ENCODE measurements around the gene DTX4. TPM values are rescaled to one million over a fixed set of nuclear protein-coding genes. Genes with fewer than 3 reads are reported as not detected.

DTX4 gene
- polyA plus RNA-seq, 1 donor from 2014 or later, result 31.4 TPM

- no peaks in the 10 kb centered on the region for H3K9me3 ChIP-seq (ENCODE audit: low read length)
- H3K27me3 ChIP-seq (ENCODE audit: insufficient read depth, low read depth, low read length), result no peaks in the 10 kb centered on the region
- peaks cover 7% of the 10 kb centered on the region for H3K36me3 ChIP-seq (ENCODE audit: insufficient read depth, low read length)
- no peak overlapping the region for H3K4me2 ChIP-seq (ENCODE audit: low read length)
- TF ChIP-seq POLR2AphosphoS5 (IDR thresholded peaks at IDR 0.05) (no peak), EZH2 (IDR thresholded peaks at IDR 0.05; ENCODE audit: borderline replicate concordance, insufficient read depth, low read length, poor library complexity, severe bottlenecking) (no peak), EP300 (conservative IDR thresholded peaks at IDR 0.05; ENCODE audit: poor library complexity, severe bottlenecking) (no peak), RAD21 (conservative IDR thresholded peaks at IDR 0.05) (no peak), SMC3 (conservative IDR thresholded peaks at IDR 0.05; ENCODE audit: poor library complexity) (no peak), MXI1 (conservative IDR thresholded peaks at IDR 0.05; ENCODE audit: poor library complexity, severe bottlenecking) (no peak), REST (IDR thresholded peaks at IDR 0.05; ENCODE audit: borderline replicate concordance) (no peak)
- no peak overlapping the region for H3K9ac ChIP-seq (ENCODE audit: low read length)
- no peak overlapping the region for H3K27ac ChIP-seq (ENCODE audit: low read length)
- H3K79me2 ChIP-seq (replicated peaks; ENCODE audit: insufficient read depth, low read length), result peaks cover 35% of the 10 kb centered on the region
- H3K4me3 ChIP-seq (ENCODE audit: low read length), result no peak overlapping the region
- no peak overlapping the region for H2AFZ ChIP-seq (ENCODE audit: low read depth, low read length)
- H3K9me2 ChIP-seq (ENCODE audit: insufficient read depth, low read length), result no peaks in the 10 kb centered on the region
- no peaks in the 10 kb centered on the region for H4K20me1 ChIP-seq (ENCODE audit: insufficient read depth)
- H3F3A ChIP-seq (ENCODE audit: insufficient read depth, low read length, poor library complexity, severe bottlenecking), result no peaks in the 10 kb centered on the region
These were observed 10.7 kb downstream of the DTX4 start for GRCh38 chr11:59182457-59183151.

- Histone ChIP-seq H3K27me3 (ENCODE audit: insufficient read depth, low read depth, low read length) (no peaks in the 10 kb centered on the region), H3K9me2 (ENCODE audit: insufficient read depth, low read length) (no peaks in the 10 kb centered on the region), H3K79me2 (replicated peaks; ENCODE audit: insufficient read depth, low read length) (peaks cover 34% of the 10 kb centered on the region), H3K36me3 (ENCODE audit: insufficient read depth, low read length) (peaks cover 17% of the 10 kb centered on the region), H4K20me1 (ENCODE audit: insufficient read depth) (no peaks in the 10 kb centered on the region), H2AFZ (ENCODE audit: low read depth, low read length) (no peak overlapping the region), H3K4me2 (ENCODE audit: low read length) (no peak overlapping the region), H3F3A (ENCODE audit: insufficient read depth, low read length, poor library complexity, severe bottlenecking) (no peaks in the 10 kb centered on the region), H3K4me3 (ENCODE audit: low read length) (no peak overlapping the region), H3K9ac (ENCODE audit: low read length) (no peak overlapping the region), H3K9me3 (ENCODE audit: low read length) (no peaks in the 10 kb centered on the region), H3K27ac (ENCODE audit: low read length) (no peak overlapping the region)
- no peak for TF ChIP-seq SMC3 (conservative IDR thresholded peaks at IDR 0.05; ENCODE audit: poor library complexity)
- TF ChIP-seq MXI1 (conservative IDR thresholded peaks at IDR 0.05; ENCODE audit: poor library complexity, severe bottlenecking), result no peak
- TF ChIP-seq POLR2AphosphoS5 (IDR thresholded peaks at IDR 0.05), result no peak
- TF ChIP-seq, protein P1, sequence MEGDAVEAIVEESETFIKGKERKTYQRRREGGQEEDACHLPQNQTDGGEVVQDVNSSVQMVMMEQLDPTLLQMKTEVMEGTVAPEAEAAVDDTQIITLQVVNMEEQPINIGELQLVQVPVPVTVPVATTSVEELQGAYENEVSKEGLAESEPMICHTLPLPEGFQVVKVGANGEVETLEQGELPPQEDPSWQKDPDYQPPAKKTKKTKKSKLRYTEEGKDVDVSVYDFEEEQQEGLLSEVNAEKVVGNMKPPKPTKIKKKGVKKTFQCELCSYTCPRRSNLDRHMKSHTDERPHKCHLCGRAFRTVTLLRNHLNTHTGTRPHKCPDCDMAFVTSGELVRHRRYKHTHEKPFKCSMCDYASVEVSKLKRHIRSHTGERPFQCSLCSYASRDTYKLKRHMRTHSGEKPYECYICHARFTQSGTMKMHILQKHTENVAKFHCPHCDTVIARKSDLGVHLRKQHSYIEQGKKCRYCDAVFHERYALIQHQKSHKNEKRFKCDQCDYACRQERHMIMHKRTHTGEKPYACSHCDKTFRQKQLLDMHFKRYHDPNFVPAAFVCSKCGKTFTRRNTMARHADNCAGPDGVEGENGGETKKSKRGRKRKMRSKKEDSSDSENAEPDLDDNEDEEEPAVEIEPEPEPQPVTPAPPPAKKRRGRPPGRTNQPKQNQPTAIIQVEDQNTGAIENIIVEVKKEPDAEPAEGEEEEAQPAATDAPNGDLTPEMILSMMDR (IDR thresholded peaks at IDR 0.05; ENCODE audit: poor library complexity, severe bottlenecking), result no peak
- no peak for TF ChIP-seq REST (IDR thresholded peaks at IDR 0.05; ENCODE audit: borderline replicate concordance)
- no peak for TF ChIP-seq RAD21 (conservative IDR thresholded peaks at IDR 0.05)
- TF ChIP-seq EP300 (conservative IDR thresholded peaks at IDR 0.05; ENCODE audit: poor library complexity, severe bottlenecking), result no peak
- TF ChIP-seq EZH2 (IDR thresholded peaks at IDR 0.05; ENCODE audit: borderline replicate concordance, insufficient read depth, low read length, poor library complexity, severe bottlenecking), result no peak
- no peak for TF ChIP-seq TAF1 (IDR thresholded peaks at IDR 0.05; ENCODE audit: low read depth)
These were observed 11.8 kb downstream of the DTX4 start for GRCh38 chr11:59183771-59184170.
